Measurements from ENCODE around the gene TIMM13.
"Not testable (repeated sequence)": the region's sequence is repeated elsewhere in the genome, so short reads cannot be mapped to it uniquely, and the experiment has no call there.

The TIMM13 gene

DNA sequence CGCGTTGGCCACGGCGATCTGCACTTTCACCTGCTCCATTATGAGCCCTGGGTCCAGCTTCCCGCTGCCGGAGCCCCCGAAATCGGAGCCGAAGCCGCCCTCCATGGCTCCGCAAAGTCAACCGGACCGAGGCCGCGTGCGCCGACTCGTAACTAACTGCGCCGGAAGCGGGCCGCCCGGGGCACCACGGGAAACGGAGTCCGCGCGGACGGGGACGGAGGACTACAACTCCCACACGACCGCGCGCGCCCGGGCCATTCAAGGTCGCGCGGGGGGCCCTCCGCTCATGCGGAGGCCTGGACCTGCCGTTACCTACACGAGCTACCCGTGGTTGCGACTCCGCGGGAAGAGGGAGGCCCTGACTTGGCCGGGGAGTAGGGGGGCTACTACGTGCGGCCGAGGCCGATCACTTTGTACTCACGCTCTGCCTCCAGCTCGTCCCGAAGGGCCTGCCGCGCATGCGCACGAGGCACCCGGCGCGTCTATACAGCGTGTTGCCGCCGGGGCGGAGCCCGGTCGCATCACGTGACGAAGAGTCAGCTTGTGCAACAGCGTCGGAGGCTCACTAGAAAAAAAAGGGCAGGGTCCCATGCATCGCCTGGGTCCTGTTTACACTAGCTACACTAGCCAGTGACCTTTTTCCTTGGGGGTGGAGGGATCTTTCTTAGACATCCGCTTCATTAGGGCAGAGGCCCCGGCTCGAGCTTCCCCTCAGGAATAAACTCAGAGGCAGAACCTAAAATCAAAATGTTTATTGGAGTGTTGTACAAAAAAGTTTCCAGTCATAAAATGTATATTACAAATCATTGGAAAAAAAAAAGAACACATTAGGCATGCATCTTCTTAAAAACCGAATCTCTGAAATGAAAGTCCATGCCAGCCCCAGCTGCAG lies at the start of gene TIMM13:
Gene TIMM13 (minus strand): TSS at position 158 of the 892 bp plus-strand sequence. CDS start 53 bp downstream, at position 105.
- H3K27me3 ChIP-seq (ENCODE audit: control insufficient read depth in 1 of 2, insufficient read depth in 2 of 2, low read length in 2 of 2), result no peaks in the 10 kb centered on the region
- H3K36me3 ChIP-seq (ENCODE audit: control insufficient read depth in 2 of 2, insufficient read depth in 2 of 2, low read length in 2 of 2), result peaks cover 5 to 6% of the 10 kb centered on the region in 2 donors
- peak within 1 kb of the TSS; percentile 86 to 94 for H3K9ac ChIP-seq (ENCODE audit: low read length in 2 of 2)
- peak within 1 kb of the TSS; percentile 71 to 92 for H3K4me3 ChIP-seq (ENCODE audit: low read length in 2 of 2)
- H3K9me3 ChIP-seq (ENCODE audit: control insufficient read depth in 2 of 2, low read length in 2 of 2), result no peaks in the 10 kb centered on the region
- H3K4me1 ChIP-seq (ENCODE audit: control insufficient read depth, insufficient read depth, low read length), result peaks cover 40% of the 10 kb centered on the region
- peak within 1 kb of the TSS; percentile 95 for H3K27ac ChIP-seq (ENCODE audit: low read length)

DNA sequence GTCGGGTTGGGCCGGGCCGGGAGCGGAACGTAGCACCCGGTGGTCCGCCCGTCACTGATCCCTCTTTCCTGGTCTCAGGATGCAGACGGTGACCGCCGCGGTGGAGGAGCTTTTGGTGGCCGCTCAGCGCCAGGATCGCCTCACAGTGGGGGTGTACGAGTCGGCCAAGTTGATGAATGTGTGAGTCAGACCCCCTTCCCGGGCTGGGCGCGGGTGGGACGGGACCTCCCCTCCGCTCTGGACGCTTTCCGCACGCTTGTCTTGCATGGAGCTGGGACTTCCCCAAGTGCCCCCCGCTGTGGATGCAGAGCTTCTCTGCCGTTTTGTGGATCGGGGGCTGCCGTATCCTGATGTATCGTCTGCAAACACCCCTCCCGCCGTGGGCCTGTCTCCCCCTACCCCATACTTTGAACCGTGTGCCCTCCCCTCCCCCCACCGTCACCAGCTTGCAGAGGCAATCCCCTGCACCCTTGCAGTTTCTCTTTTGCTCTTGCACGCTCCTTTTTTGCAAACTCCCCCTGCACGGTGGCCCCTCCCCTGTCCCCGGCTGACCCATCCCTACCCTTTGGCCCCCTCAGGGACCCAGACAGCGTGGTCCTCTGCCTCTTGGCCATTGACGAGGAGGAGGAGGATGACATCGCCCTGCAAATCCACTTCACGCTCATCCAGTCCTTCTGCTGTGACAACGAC lies 49.2 kb upstream of the TIMM13 start:
- Histone ChIP-seq H3K27ac (ENCODE audit: low read length) (peak overlapping the region; percentile 88), H3K27me3 (ENCODE audit: control insufficient read depth in 1 of 2, insufficient read depth in 2 of 2, low read length in 2 of 2) (no peaks in the 10 kb centered on the region), H3K4me3 (ENCODE audit: low read length in 2 of 2) (peak overlapping the region; percentile 99 to 100), H3K9me3 (ENCODE audit: control insufficient read depth in 2 of 2, low read length in 2 of 2) (no peaks in the 10 kb centered on the region), H3K36me3 (ENCODE audit: control insufficient read depth in 2 of 2, insufficient read depth in 2 of 2, low read length in 2 of 2) (peaks cover 0 to 17% of the 10 kb centered on the region in 2 donors), H3K4me1 (ENCODE audit: control insufficient read depth, insufficient read depth, low read length) (peaks cover 35% of the 10 kb centered on the region), H3K9ac (ENCODE audit: low read length in 2 of 2) (peak overlapping the region; percentile 83 to 94)

DNA sequence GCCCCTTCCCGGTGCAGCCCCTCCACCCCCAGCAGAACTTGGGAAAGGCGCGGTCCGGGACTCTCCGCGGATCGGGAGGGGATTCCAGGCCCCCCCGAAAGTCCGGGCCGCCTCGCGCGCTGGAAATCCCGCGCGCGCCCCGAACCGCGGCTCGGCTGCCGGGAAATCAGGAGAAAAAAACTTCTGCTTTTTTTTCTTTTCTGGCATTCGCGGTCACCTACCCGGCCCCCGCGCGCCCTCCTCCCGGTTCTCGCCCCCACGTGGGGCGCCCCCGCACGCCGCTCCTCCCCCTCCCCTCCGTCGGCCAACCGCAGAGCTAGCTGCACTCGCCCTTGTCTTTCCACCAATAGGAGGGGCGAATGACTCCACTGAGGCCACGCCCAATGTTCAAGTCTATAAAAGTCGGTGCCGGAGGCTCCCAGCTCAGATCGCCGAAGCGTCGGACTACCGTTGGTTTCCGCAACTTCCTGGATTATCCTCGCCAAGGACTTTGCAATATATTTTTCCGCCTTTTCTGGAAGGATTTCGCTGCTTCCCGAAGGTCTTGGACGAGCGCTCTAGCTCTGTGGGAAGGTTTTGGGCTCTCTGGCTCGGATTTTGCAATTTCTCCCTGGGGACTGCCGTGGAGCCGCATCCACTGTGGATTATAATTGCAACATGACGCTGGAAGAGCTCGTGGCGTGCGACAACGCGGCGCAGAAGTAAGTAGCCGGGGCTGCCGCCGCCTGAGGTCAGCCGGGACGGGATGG lies 48.5 kb upstream of the TIMM13 start, which contains the start of gene GADD45B:
Gene GADD45B (plus strand): TSS at position 426 of the 749 bp plus-strand sequence. CDS start 232 bp downstream, at position 658.
- Histone ChIP-seq H3K4me3 (ENCODE audit: low read length in 2 of 2) (peak within 1 kb of the TSS; percentile 99 to 100), H3K27ac (ENCODE audit: low read length) (peak within 1 kb of the TSS; percentile 88), H3K9ac (ENCODE audit: low read length in 2 of 2) (peak within 1 kb of the TSS; percentile 88 to 94), H3K36me3 (ENCODE audit: control insufficient read depth in 2 of 2, insufficient read depth in 2 of 2, low read length in 2 of 2) (peaks cover 0 to 17% of the 10 kb centered on the region in 2 donors), H3K9me3 (ENCODE audit: control insufficient read depth in 2 of 2, low read length in 2 of 2) (no peaks in the 10 kb centered on the region), H3K27me3 (ENCODE audit: control insufficient read depth in 1 of 2, insufficient read depth in 2 of 2, low read length in 2 of 2) (no peaks in the 10 kb centered on the region), H3K4me1 (ENCODE audit: control insufficient read depth, insufficient read depth, low read length) (peaks cover 35% of the 10 kb centered on the region)

DNA sequence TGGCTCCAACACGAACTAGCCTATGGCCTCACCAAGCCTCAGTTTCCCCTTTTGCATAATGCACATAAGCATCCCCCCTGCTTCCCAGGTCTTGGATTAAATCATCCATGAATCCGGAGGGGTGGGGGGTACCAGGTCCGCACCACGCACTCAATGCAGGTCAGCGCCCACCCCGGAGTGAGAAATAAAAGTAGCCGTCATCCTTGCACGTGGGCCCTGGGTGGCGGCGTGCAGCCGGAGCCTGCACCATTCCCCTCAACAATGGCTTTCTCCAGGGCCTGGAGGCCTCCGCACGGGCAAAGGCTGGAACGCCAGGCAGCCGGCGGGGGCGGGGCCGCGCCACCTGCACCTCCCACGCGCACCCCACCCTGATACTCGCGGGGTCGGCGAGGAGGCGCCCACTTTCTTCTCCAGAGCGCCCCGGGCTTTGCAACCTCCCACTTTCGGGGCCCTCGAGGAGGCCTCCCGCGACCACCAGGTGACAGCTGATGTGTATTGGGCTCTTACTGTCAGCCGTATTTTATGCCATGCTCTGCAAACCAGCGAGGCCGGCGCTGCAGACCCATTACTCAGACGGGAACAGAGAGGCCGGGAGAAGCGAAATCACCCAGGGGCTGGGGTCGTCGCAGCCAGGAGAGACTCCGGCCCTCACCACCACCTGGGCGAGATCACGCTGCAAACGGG lies 47.8 kb upstream of the TIMM13 start:
- Histone ChIP-seq H3K27ac (ENCODE audit: low read length) (peak overlapping the region; percentile 88), H3K27me3 (ENCODE audit: control insufficient read depth in 1 of 2, insufficient read depth in 2 of 2, low read length in 2 of 2) (no peaks in the 10 kb centered on the region), H3K36me3 (ENCODE audit: control insufficient read depth in 2 of 2, insufficient read depth in 2 of 2, low read length in 2 of 2) (peaks cover 0 to 17% of the 10 kb centered on the region in 2 donors), H3K4me3 (ENCODE audit: low read length in 2 of 2) (peak overlapping the region; percentile 83 to 99), H3K9ac (ENCODE audit: low read length in 2 of 2) (peak overlapping the region; percentile 51 to 88), H3K9me3 (ENCODE audit: control insufficient read depth in 2 of 2, low read length in 2 of 2) (no peaks in the 10 kb centered on the region), H3K4me1 (ENCODE audit: control insufficient read depth, insufficient read depth, low read length) (peaks cover 35% of the 10 kb centered on the region)

DNA sequence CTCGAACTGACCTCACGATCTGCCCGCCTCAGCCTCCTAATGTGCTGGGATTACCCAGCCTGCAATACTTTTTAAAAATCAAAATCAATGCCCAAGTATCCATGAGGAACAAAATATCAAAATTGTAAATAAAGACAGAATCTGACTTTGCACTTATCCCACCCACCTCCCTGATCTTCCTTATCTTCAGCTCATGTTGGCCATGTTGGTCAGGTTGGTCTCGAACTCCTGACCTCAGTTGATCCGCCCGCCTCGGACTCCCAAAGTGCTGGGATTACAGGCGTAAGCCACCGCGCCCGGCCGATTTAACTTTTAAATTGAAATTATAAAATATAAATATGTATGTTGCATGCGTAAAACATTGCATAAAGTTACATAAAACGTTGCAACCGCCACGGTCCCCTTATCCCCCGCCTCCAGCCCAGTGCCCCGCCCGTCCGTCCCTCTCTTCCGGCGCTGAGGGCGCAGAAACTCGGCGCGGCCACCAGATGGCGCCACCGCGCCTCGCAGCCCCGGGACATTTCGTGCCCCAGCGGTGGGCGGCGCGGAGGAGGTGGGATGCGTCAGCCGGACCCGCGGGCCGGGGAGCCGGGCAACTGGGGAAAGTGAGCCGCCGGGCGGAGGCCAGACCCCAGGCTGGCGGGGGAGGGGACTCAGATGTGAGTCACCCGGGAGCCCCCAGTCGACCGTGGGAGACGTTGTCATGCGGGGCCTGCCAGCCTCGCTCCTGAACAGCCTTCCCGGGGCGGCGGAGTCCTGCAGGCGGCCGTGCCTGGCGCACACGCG lies 47.0 kb upstream of the TIMM13 start:
- H3K4me1 ChIP-seq (ENCODE audit: control insufficient read depth, insufficient read depth, low read length), result peaks cover 33% of the 10 kb centered on the region
- H3K27ac ChIP-seq (ENCODE audit: low read length), result peak overlapping the region; percentile 88
- H3K27me3 ChIP-seq (ENCODE audit: control insufficient read depth in 1 of 2, insufficient read depth in 2 of 2, low read length in 2 of 2), result no peaks in the 10 kb centered on the region
- H3K4me3 ChIP-seq (ENCODE audit: low read length in 2 of 2), result peak overlapping the region; percentile 83 to 99
- peak overlapping the region; percentile 51 to 88 for H3K9ac ChIP-seq (ENCODE audit: low read length in 2 of 2)
- H3K36me3 ChIP-seq (ENCODE audit: control insufficient read depth in 2 of 2, insufficient read depth in 2 of 2, low read length in 2 of 2), result peaks cover 0 to 17% of the 10 kb centered on the region in 2 donors
- H3K9me3 ChIP-seq (ENCODE audit: control insufficient read depth in 2 of 2, low read length in 2 of 2), result no peaks in the 10 kb centered on the region

DNA sequence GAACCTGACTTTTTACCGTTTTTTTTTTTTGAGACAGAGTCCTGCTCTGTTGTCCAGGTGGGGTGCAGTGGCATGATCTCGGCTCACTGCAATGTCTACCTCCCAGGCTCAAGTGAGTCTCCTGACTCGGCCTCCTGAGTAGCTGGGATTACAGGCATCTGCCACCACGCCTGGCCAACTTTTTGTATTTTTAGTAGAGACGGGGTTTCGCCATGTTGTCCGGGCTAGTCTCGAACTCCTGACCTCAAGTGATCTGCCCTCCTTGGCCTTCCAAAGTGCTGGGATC lies 42.5 kb upstream of the TIMM13 start:
- not testable (repeated sequence) for H3K27ac ChIP-seq (ENCODE audit: low read length); H3K27me3 ChIP-seq (ENCODE audit: control insufficient read depth in 1 of 2, insufficient read depth in 2 of 2, low read length in 2 of 2); H3K4me3 ChIP-seq (ENCODE audit: low read length in 2 of 2); H3K4me1 ChIP-seq (ENCODE audit: control insufficient read depth, insufficient read depth, low read length); H3K9ac ChIP-seq (ENCODE audit: low read length in 2 of 2); H3K36me3 ChIP-seq (ENCODE audit: control insufficient read depth in 2 of 2, insufficient read depth in 2 of 2, low read length in 2 of 2); H3K9me3 ChIP-seq (ENCODE audit: control insufficient read depth in 2 of 2, low read length in 2 of 2)

DNA sequence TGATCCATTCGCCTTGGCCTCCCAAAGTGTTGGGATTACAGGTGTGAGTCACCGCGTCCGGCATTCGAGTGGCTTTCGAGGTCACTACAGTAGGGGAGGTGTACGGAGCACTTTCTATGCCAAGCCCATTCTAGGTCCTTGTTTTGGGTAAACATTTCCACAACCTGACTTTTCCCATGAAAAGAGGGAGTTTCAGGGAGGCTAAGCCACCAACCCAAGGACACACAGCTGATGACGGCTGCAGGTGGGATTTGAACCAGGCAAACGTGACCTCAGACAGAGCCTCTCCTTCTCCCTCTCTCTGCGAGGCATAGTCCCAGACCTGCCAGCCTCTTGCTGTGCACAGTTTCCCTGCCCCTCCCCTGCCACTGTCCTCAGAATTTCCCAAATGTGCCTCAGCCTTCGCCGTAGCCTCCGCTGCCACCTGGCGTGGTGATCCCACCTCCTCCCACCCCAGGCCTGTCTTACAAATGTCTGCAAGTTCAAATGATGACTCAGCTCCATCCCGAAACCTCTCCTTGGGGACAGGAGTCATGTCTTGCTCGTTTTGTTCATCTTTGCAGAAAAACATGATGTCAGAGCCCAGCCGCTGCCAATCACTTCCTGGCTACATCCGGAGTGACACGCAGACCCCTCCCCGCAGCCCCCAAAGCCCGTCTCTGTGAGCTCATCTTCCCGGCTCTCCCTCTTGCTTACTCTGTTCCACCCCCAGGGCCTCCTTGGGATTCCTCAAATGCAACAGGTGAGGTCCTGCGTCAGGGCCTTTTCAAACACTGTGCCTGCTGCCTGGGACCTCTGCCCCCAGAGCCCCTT lies 41.9 kb upstream of the TIMM13 start:
- no peaks in the 10 kb centered on the region for H3K36me3 ChIP-seq (ENCODE audit: control insufficient read depth in 2 of 2, insufficient read depth in 2 of 2, low read length in 2 of 2)

DNA sequence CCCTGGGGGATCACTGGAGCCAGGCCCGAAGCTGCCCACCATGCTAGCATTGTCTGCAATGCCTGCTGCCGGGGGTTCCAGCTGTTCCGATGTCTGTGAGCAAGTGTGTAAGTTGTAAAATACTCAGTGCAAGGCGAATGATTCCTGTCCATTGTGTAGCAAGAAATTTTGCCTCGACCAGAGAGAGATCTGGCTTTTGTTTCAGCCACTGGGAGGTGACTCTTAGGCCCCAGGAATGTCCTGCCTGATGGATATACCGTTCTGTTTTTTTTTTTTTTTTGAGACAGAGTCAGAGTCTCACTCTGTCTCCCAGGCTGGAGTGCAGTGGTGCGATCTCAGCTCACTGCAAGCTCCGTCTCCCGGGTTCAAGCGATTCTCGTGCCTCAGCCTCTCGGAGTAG lies 41.2 kb upstream of the TIMM13 start:
- H3K4me1 ChIP-seq (ENCODE audit: control insufficient read depth, insufficient read depth, low read length), result no peaks in the 10 kb centered on the region
- H3K36me3 ChIP-seq (ENCODE audit: control insufficient read depth in 2 of 2, insufficient read depth in 2 of 2, low read length in 2 of 2), result no peaks in the 10 kb centered on the region
- H3K9ac ChIP-seq (ENCODE audit: low read length in 2 of 2), result no peak overlapping the region
- H3K27me3 ChIP-seq (ENCODE audit: control insufficient read depth in 1 of 2, insufficient read depth in 2 of 2, low read length in 2 of 2), result no peaks in the 10 kb centered on the region
- no peak overlapping the region for H3K4me3 ChIP-seq (ENCODE audit: low read length in 2 of 2)
- no peak overlapping the region for H3K27ac ChIP-seq (ENCODE audit: low read length)
- no peaks in the 10 kb centered on the region for H3K9me3 ChIP-seq (ENCODE audit: control insufficient read depth in 2 of 2, low read length in 2 of 2)

More for the DNA sequence above, 41.9 kb upstream of the TIMM13 start:
- Histone ChIP-seq H3K27me3 (ENCODE audit: control insufficient read depth in 1 of 2, insufficient read depth in 2 of 2, low read length in 2 of 2) (no peaks in the 10 kb centered on the region), H3K27ac (ENCODE audit: low read length) (no peak overlapping the region), H3K4me3 (ENCODE audit: low read length in 2 of 2) (no peak overlapping the region), H3K9me3 (ENCODE audit: control insufficient read depth in 2 of 2, low read length in 2 of 2) (no peaks in the 10 kb centered on the region), H3K4me1 (ENCODE audit: control insufficient read depth, insufficient read depth, low read length) (no peaks in the 10 kb centered on the region), H3K9ac (ENCODE audit: low read length in 2 of 2) (no peak overlapping the region)

DNA sequence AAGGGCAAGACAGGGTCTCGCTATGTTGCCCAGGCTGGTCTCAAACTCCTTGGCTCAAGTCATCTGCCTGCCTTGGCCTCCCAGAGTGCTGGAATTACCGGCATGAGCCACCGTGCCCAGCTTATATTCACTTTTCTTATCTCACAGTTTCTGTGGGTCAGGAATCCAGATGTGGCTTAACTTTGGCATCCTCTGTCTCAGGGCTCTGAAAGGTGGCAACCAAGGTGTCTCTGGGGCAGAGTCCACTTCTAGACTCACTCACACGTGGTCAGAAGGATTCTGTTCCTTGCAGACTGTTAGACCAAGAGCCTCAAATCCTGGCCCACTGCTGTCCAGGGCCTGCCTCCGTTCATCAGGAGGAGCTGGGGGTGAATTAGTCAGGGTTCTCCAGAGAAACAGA lies 37.0 kb upstream of the TIMM13 start:
- no peaks in the 10 kb centered on the region for H3K9me3 ChIP-seq (ENCODE audit: control insufficient read depth in 2 of 2, low read length in 2 of 2)
- H3K4me1 ChIP-seq (ENCODE audit: control insufficient read depth, insufficient read depth, low read length), result peaks cover 12% of the 10 kb centered on the region
- H3K36me3 ChIP-seq (ENCODE audit: control insufficient read depth in 2 of 2, insufficient read depth in 2 of 2, low read length in 2 of 2), result no peaks in the 10 kb centered on the region
- no peaks in the 10 kb centered on the region for H3K27me3 ChIP-seq (ENCODE audit: control insufficient read depth in 1 of 2, insufficient read depth in 2 of 2, low read length in 2 of 2)
- H3K4me3 ChIP-seq (ENCODE audit: low read length in 2 of 2), result no peak overlapping the region
- H3K27ac ChIP-seq (ENCODE audit: low read length), result no peak overlapping the region
- no peak overlapping the region for H3K9ac ChIP-seq (ENCODE audit: low read length in 2 of 2)

Measured in stomach smooth muscle (tissue), 2 donors.